ENCODE results near the gene WDR83. TPM values are rescaled to one million over a fixed set of nuclear protein-coding genes. Genes with fewer than 3 reads are reported as not detected.

WDR83 gene
- polyA plus RNA-seq, 2 of the 4 experiments (the other 2 are of a cell fraction), result 4.8 to 11.4 TPM

DNA sequence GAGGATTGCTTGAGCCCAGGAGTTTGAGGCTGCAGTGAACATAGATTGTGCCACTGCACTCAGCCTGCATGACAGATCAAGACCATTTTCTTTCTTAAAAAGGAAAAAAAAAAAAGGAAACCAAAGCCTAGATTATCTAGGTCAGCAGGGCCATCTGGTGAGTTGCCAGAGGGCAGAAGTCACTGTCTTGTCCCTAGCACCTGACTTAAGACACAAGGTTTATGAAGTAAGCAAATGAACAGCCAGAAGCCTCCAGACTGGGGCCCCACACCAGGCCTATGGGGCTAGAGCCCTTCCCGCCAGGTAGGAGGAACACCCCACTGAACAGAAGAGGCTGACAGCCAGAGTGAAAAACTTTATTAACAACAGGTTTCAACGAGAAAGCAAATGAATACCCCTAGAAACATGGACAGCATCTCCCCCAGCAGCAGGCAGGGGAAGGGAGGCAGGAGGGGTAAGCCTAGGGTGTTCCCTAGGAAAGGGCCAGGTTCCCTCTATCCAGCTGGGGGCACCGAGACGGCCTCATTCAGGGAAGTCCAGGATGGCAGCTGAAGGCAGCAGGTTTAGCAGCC is 1.2 kb downstream of the WDR83 start:
- ChIA-PET POLR2A (no interaction called here), CTCF (interaction anchor here (1.3 kb wide), 1 partner anchor 9 kb away, joined by 3 read pairs; no protein-coding TSS in a partner anchor)
- Histone ChIP-seq H3K9me3 (no peaks in the 10 kb centered on the region), H3K4me1 (peaks cover 11% of the 10 kb centered on the region), H3K27ac (no peak overlapping the region), H3K4me2 (peak overlapping the region; percentile 93), H3K4me3 (peak overlapping the region; percentile 97; the same call in 1 of the 3 replicates)
- no peak for ATAC-seq
- TF ChIP-seq, protein P1, sequence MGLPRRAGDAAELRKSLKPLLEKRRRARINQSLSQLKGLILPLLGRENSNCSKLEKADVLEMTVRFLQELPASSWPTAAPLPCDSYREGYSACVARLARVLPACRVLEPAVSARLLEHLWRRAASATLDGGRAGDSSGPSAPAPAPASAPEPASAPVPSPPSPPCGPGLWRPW (IDR thresholded peaks at IDR 0.05), result no peak
- TF ChIP-seq HEYL (CRISPR knock-in tag; IDR thresholded peaks at IDR 0.05) (no peak), HOXB13 (CRISPR knock-in tag; IDR thresholded peaks at IDR 0.05; ENCODE audit: low read depth) (no peak)
- TF ChIP-seq, protein P2, sequence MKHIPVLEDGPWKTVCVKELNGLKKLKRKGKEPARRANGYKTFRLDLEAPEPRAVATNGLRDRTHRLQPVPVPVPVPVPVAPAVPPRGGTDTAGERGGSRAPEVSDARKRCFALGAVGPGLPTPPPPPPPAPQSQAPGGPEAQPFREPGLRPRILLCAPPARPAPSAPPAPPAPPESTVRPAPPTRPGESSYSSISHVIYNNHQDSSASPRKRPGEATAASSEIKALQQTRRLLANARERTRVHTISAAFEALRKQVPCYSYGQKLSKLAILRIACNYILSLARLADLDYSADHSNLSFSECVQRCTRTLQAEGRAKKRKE (CRISPR knock-in tag; IDR thresholded peaks at IDR 0.05; ENCODE audit: low read depth), result no peak
- TF ChIP-seq, protein P3, sequence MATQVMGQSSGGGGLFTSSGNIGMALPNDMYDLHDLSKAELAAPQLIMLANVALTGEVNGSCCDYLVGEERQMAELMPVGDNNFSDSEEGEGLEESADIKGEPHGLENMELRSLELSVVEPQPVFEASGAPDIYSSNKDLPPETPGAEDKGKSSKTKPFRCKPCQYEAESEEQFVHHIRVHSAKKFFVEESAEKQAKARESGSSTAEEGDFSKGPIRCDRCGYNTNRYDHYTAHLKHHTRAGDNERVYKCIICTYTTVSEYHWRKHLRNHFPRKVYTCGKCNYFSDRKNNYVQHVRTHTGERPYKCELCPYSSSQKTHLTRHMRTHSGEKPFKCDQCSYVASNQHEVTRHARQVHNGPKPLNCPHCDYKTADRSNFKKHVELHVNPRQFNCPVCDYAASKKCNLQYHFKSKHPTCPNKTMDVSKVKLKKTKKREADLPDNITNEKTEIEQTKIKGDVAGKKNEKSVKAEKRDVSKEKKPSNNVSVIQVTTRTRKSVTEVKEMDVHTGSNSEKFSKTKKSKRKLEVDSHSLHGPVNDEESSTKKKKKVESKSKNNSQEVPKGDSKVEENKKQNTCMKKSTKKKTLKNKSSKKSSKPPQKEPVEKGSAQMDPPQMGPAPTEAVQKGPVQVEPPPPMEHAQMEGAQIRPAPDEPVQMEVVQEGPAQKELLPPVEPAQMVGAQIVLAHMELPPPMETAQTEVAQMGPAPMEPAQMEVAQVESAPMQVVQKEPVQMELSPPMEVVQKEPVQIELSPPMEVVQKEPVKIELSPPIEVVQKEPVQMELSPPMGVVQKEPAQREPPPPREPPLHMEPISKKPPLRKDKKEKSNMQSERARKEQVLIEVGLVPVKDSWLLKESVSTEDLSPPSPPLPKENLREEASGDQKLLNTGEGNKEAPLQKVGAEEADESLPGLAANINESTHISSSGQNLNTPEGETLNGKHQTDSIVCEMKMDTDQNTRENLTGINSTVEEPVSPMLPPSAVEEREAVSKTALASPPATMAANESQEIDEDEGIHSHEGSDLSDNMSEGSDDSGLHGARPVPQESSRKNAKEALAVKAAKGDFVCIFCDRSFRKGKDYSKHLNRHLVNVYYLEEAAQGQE (IDR thresholded peaks at IDR 0.05), result no peak
- WGBS (ENCODE audit: missing lambda C conversion rate), result 63% methylated on average over 4 of the region's 4 CpGs
- no peak for FAIRE-seq
- no peak for DNase-seq (ENCODE audit: low read depth in 1 of 2, low spot score in 1 of 2)

DNA sequence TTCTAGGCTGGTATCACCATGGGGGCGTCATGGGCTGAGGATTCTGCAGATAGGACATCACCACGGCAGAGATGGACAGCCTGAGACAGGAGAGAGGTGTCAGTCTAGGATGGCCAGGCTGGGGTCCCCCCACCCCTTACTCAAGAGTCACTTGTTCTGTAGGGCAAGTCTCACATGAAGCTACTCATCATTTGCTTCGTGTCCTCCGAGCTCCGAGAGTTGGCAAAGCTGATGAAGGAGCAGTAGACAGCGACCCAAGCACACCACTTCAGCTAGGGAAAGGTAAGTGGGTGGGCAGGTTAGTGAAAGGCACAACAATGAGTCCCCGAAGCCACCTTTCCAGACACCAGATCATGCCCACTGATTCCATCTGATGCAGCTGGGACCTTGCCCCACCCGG is 1.7 kb downstream of the WDR83 start:
- DNase-seq (ENCODE audit: low read depth in 1 of 2, low spot score in 1 of 2) (no peak), FAIRE-seq (no peak), ATAC-seq (no peak)
- ChIA-PET POLR2A (no interaction called here), CTCF (interaction anchor here (1.3 to 2.6 kb wide), 3 partner anchors 8 to 179 kb away, joined by 3 to 5 read pairs (median 3); no protein-coding TSS in a partner anchor)
- H3K4me1 ChIP-seq, result peaks cover 11% of the 10 kb centered on the region
- no peak for TF ChIP-seq NPAS2 (CRISPR knock-in tag; IDR thresholded peaks at IDR 0.05; ENCODE audit: borderline replicate concordance)
- TF ChIP-seq, protein P4, sequence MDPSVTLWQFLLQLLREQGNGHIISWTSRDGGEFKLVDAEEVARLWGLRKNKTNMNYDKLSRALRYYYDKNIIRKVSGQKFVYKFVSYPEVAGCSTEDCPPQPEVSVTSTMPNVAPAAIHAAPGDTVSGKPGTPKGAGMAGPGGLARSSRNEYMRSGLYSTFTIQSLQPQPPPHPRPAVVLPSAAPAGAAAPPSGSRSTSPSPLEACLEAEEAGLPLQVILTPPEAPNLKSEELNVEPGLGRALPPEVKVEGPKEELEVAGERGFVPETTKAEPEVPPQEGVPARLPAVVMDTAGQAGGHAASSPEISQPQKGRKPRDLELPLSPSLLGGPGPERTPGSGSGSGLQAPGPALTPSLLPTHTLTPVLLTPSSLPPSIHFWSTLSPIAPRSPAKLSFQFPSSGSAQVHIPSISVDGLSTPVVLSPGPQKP (IDR thresholded peaks at IDR 0.05; ENCODE audit: low read depth, low read length), result no peak
- WGBS (ENCODE audit: missing lambda C conversion rate), result 72% methylated on average over 8 of the region's 8 CpGs
- peak overlapping the region in 1 of 2 experiments; percentile 95; a peak in 4 of 6 replicates for H3K27ac ChIP-seq
- H3K4me3 ChIP-seq, result peak overlapping the region; percentile 97
- H3K9me3 ChIP-seq, result no peaks in the 10 kb centered on the region
- peak overlapping the region; percentile 93 for H3K4me2 ChIP-seq

DNA sequence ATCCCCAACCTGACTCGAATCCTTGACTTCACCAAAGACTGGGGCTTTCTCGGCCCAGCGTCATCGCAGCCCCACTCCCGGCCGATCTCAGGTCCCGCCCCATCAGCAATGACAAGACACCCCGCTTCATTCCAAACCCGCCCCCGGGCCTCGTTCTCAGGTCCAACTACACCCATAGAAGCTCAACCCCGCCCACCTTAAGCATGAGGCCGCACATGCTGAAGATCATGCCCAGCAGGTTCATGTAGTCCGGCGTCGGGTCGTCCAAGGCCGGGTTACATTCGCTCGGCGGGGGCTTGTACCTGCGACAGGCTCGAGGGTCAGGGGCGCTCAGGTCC is 2.3 kb downstream of the WDR83 start:
- 2% methylated on average over 8 of the region's 24 CpGs for WGBS (ENCODE audit: missing lambda C conversion rate)
- Histone ChIP-seq H3K9me3 (no peaks in the 10 kb centered on the region), H3K4me2 (peak overlapping the region; percentile 93), H3K4me3 (peak overlapping the region; percentile 97), H3K27ac (peak overlapping the region; percentile 95 to 99), H3K4me1 (peaks cover 11% of the 10 kb centered on the region)
- FAIRE-seq (no peak), ATAC-seq (peak in 1 of 2 experiments; percentile 22; a peak in 3 of 6 replicates), DNase-seq (ENCODE audit: low read depth in 1 of 2, low spot score in 1 of 2) (peak in 1 of 2 experiments; percentile 50)
- TF ChIP-seq HOXB13 (CRISPR knock-in tag; IDR thresholded peaks at IDR 0.05; ENCODE audit: low read depth) (no peak), RARB (CRISPR knock-in tag; IDR thresholded peaks at IDR 0.05) (no peak), CBX2 (IDR thresholded peaks at IDR 0.05; ENCODE audit: borderline replicate concordance, low read depth) (no peak)
- POLR2A ChIA-PET, result interaction anchor here (0.9 kb wide), 1 partner anchor 58 kb away, joined by 3 read pairs; the partner anchor contains the start of genes ZNF490 and ZNF791
- CTCF ChIA-PET, result interaction anchor here (1.3 to 2.6 kb wide), 4 partner anchors 8 to 178 kb away, joined by 3 to 5 read pairs (median 4); no protein-coding TSS in a partner anchor
